Thoracic aorta (tissue), 2 donors: ENCODE data around the gene MOCS1. TPM values are rescaled to one million over a fixed set of nuclear protein-coding genes. Genes with fewer than 3 reads are reported as not detected.

Experiments
- ATAC-seq: fragments of 150-250 bp; one replicate; pipeline ENCODE4 v1.8.0; 2017; ENCODE audit warnings: low read depth; ENCODE audit not compliant: insufficient number of reproducible peaks, low FRiP score
- DNase-seq: peaks from one replicate; pipeline ENCODE4 v3.0.0-alpha.2; 2020; ENCODE audit warnings: low spot score
- H3K27ac ChIP-seq, 2 donors: fragments of 200-600 bp; sonication (generic); 1 replicate in 1 of 2; 2 replicates in 1 of 2; pipeline ENCODE4 v1.5.1; 2016; ENCODE audit warnings: mild to moderate bottlenecking in 2 of 2, moderate library complexity in 2 of 2
- H3K27me3 ChIP-seq: fragments of 200-600 bp; sonication (generic); replicated peaks from 2 replicates; pipeline ENCODE4 v1.6.0; 2016; ENCODE audit warnings: mild to moderate bottlenecking; ENCODE audit not compliant: insufficient read depth
- H3K36me3 ChIP-seq: fragments of 200-600 bp; sonication (generic); one replicate; pipeline ENCODE4 v1.5.1; 2016
- H3K4me1 ChIP-seq, 2 donors: fragments of 200-600 bp; sonication (generic); 1 replicate in 1 of 2; 2 replicates in 1 of 2; pipeline versions ENCODE4 v1.5.1 to v1.6.0; 2016; ENCODE audit warnings: low read depth in 2 of 2, mild to moderate bottlenecking in 1 of 2; ENCODE audit not compliant: control insufficient read depth in 1 of 2
- H3K4me3 ChIP-seq: fragments of 200-600 bp; sonication (generic); 2 replicates; pipeline ENCODE4 v1.5.1; 2016; ENCODE audit warnings: mild to moderate bottlenecking
- H3K9me3 ChIP-seq: fragments of 200-600 bp; sonication (generic); 2 replicates; pipeline ENCODE4 v1.5.1; 2016
- CTCF ChIP-seq: fragments of 200-600 bp; sonication (generic); IDR thresholded peaks from one replicate; pipeline ENCODE4 v1.5.1; 2019; ENCODE audit warnings: antibody characterized with exemption
- total RNA-seq, 2 donors: library from RNA; depleted of rRNA; stranded (reverse); fragments of >200 nt; gene quantifications; one replicate each; pipeline versions ENCODE4 v1.1.0 to v1.2.3, GENCODE V29; 2016

The MOCS1 gene
- total RNA-seq, 2 donors from 2014 or later, result 29.1 to 44.9 TPM

GRCh38 chr6:39896701-39897100, 37.6 kb downstream of the MOCS1 start:
- DNase-seq, result no peak
- peaks cover 59% of the 10 kb centered on the region for H3K36me3 ChIP-seq
- no peak for ATAC-seq

GRCh38 chr6:39893286-39893685, 41.0 kb downstream of the MOCS1 start:
- no peak for TF ChIP-seq CTCF
- no peaks in the 10 kb centered on the region for H3K27me3 ChIP-seq
- peaks cover 3 to 44% of the 10 kb centered on the region in 2 donors for H3K4me1 ChIP-seq
- H3K9me3 ChIP-seq, result no peaks in the 10 kb centered on the region
- H3K4me3 ChIP-seq, result no peak overlapping the region
- peaks cover 26% of the 10 kb centered on the region for H3K36me3 ChIP-seq
- peak overlapping the region in 1 of 2 donors; percentile 6 for H3K27ac ChIP-seq
- ATAC-seq (no peak), DNase-seq (no peak)

More at GRCh38 chr6:39896701-39897100, 37.6 kb downstream of the MOCS1 start:
- no peaks in the 10 kb centered on the region for H3K9me3 ChIP-seq
- H3K27me3 ChIP-seq, result no peaks in the 10 kb centered on the region
- H3K4me3 ChIP-seq, result no peak overlapping the region
- H3K27ac ChIP-seq, result no peak overlapping the region
- TF ChIP-seq CTCF, result no peak
- H3K4me1 ChIP-seq, result peaks cover 0 to 20% of the 10 kb centered on the region in 2 donors

GRCh38 chr6:39892490-39893129, 41.7 kb downstream of the MOCS1 start:
- Histone ChIP-seq H3K36me3 (peaks cover 20% of the 10 kb centered on the region), H3K27ac (peak overlapping the region; percentile 2 to 6), H3K9me3 (no peaks in the 10 kb centered on the region), H3K27me3 (no peaks in the 10 kb centered on the region), H3K4me1 (peaks cover 8 to 51% of the 10 kb centered on the region in 2 donors), H3K4me3 (no peak overlapping the region)
- DNase-seq (peak; percentile 18), ATAC-seq (peak; percentile 53)
- peak; percentile 78 for TF ChIP-seq CTCF

- no peaks in the 10 kb centered on the region for H3K27me3 ChIP-seq
- ATAC-seq (no peak), DNase-seq (no peak)
- TF ChIP-seq CTCF, result no peak
- H3K4me3 ChIP-seq, result no peak overlapping the region
- peaks cover 14 to 57% of the 10 kb centered on the region in 2 donors for H3K4me1 ChIP-seq
- peaks cover 14% of the 10 kb centered on the region for H3K36me3 ChIP-seq
- no peaks in the 10 kb centered on the region for H3K9me3 ChIP-seq
- H3K27ac ChIP-seq, result peak overlapping the region; percentile 2 to 9
Measured at GRCh38 chr6:39891976-39892375, 42.3 kb downstream of the MOCS1 start.

- no peak overlapping the region for H3K4me3 ChIP-seq
- H3K27me3 ChIP-seq, result no peaks in the 10 kb centered on the region
- H3K36me3 ChIP-seq, result peaks cover 8% of the 10 kb centered on the region
- peaks cover 20 to 64% of the 10 kb centered on the region in 2 donors for H3K4me1 ChIP-seq
- peak overlapping the region in 1 of 2 donors; percentile 42 for H3K27ac ChIP-seq
- no peak for DNase-seq
- no peak for ATAC-seq
- no peaks in the 10 kb centered on the region for H3K9me3 ChIP-seq
- no peak for TF ChIP-seq CTCF
Measured at GRCh38 chr6:39891353-39891752, 42.9 kb downstream of the MOCS1 start.
